Measurements from ENCODE around the gene HDAC7.
A peak's percentile ranks its signal among the peaks of the same experiment; 100 is the strongest.

The HDAC7 gene

DNA sequence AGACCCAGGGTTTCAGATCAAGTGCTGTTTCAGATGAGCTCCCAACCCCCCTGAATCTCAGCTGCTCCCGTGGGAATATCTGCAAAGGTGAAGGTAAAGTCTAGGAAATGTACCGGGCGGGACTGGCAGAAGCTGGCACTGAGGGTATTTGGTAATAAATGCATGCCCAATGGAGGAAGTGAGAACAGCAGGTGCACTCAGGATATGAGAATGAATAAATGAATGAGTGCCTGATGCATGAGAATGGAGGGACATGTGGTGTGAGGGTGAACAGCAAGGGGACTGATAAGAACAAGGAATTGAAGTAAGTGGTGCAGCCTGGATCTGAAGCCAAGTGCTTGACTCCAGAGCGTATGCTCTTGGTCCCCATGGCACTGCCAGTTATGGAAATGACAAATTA lies 72.6 kb downstream of the HDAC7 start:
- DNase-seq (ENCODE audit: insufficient read length, low spot score), result no peak
- TF ChIP-seq SPI1 (IDR thresholded peaks at IDR 0.05; ENCODE audit: low read depth, low read length) (peak; percentile 77), POU2F2 (IDR thresholded peaks at IDR 0.05; ENCODE audit: low read depth, low read length) (no peak)
- FAIRE-seq, result peak; percentile 81

DNA sequence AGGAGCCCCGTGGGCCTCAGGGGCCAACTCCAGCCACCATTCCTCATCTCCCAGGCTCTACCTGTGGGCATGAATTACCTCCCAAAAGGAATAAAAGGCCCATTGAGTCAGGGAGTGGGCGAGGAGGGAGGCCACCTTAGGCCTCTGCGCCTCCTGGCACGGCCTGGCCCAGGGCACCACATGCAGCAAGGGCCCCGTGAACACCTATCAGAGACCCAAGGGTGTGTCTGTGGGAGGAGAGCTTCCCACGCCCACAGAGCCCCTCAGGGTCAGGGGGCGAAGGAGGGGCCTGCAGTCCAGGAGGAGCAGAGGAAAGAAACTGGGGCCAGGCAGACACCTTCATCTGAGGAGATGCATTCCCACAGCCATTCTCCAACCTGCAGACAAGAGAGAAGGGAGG lies 73.2 kb downstream of the HDAC7 start:
- no peak for FAIRE-seq
- TF ChIP-seq PAX5 (IDR thresholded peaks at IDR 0.05; ENCODE audit: insufficient read depth, low read length, severe bottlenecking) (no peak), POU2F2 (IDR thresholded peaks at IDR 0.05; ENCODE audit: low read depth, low read length) (no peak), POLR2AphosphoS5 (IDR thresholded peaks at IDR 0.05; ENCODE audit: low read depth, low read length) (no peak), TAF1 (IDR thresholded peaks at IDR 0.05; ENCODE audit: low read depth, low read length) (no peak), POLR2A (IDR thresholded peaks at IDR 0.05; ENCODE audit: low read depth, low read length) (no peak), SPI1 (IDR thresholded peaks at IDR 0.05; ENCODE audit: low read depth, low read length) (no peak)
- DNase-seq (ENCODE audit: insufficient read length, low spot score), result no peak

DNA sequence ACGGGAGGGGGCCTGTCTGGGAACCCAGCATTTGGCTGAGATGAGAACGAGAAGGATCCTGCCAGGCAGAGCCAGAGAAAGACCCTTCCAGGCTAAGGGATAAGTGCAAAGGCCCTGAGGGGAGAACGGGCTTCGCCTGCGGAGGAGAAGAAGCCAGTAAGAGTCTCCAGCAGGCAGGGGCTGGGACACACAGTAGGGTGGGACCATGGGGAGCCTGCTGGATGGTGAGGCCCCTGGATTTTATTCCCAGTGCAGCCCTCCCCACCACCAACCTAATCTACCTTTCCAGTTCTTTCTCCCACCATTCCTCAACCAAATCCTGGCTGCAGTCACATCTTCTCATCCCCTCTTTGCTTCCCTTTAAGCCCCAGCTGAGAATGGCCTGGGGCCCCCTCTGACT lies 73.6 kb downstream of the HDAC7 start:
- no peak for DNase-seq (ENCODE audit: insufficient read length, low spot score)
- FAIRE-seq, result no peak
- TF ChIP-seq POU2F2 (IDR thresholded peaks at IDR 0.05; ENCODE audit: low read depth, low read length), result no peak
- no peak for TF ChIP-seq TAF1 (IDR thresholded peaks at IDR 0.05; ENCODE audit: low read depth, low read length)

DNA sequence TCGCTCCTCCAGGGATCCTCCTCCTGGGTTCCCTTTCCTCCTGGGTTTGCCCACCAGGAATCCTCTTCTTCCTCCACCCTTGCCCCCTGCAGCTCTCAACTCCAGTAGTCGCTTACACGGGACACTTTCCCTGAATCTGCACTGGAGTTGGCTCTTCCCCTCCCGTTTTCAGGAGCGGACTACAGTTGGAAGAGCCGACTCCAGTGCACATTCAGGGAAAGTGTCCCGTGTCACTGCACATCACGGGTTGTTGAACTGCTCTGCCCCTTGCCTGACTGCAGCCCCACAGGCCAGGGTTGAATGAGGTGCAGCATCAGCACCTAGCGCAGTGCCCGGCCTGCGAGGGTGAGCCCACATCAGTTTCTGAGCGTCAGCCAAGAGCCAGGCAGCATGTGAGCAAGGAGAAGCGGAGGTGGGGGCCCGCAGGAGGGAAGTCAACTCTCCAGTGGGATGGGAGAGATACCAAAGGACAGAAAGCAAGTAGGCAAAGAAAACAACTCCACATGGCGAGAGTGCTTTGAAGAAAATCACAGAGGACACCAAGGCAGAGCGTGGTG lies 74.1 kb downstream of the HDAC7 start:
- no peak for FAIRE-seq
- no peak for DNase-seq (ENCODE audit: insufficient read length, low spot score)
- TF ChIP-seq POU2F2 (IDR thresholded peaks at IDR 0.05; ENCODE audit: low read depth, low read length), result no peak
- no peak for TF ChIP-seq POLR2A (IDR thresholded peaks at IDR 0.05; ENCODE audit: low read depth, low read length)
- TF ChIP-seq POLR2AphosphoS5 (IDR thresholded peaks at IDR 0.05; ENCODE audit: low read depth, low read length), result no peak

DNA sequence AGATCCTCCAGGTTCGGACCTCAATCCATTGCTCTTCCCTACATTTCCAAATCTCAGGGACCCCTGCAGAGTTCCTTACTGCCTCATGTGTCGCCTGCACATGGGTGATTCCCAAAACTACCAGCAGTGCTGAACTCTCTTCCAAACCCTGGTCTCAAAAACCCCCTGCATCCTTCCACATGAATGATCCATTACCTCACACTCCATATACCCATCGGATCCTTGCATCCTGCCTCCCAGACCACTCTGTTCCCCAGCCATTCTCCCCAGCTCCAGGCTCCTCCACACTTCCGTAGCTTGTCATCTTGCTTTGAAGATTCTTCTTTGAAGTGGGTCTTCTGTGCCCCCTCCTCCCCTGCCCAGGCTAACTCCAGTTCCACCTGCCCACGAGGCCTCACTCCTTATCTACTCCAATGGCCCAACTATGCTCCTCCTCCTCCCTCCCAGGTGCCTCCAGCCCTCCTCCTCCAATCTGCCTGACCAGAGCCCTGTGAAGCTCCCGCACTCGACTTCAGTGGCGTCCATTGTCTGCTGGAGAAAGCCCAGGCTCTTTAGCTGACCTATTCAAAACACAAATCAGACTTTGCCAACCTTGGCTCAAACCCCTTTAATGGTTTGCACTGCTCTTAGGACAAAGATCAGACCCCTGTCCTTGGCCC lies 74.8 kb downstream of the HDAC7 start:
- DNase-seq (ENCODE audit: insufficient read length, low spot score) (no peak), FAIRE-seq (no peak)
- TF ChIP-seq PAX5 (IDR thresholded peaks at IDR 0.05; ENCODE audit: insufficient read depth, low read length, severe bottlenecking), result no peak
- no peak for TF ChIP-seq POLR2AphosphoS5 (IDR thresholded peaks at IDR 0.05; ENCODE audit: low read depth, low read length)
- no peak for TF ChIP-seq SPI1 (IDR thresholded peaks at IDR 0.05; ENCODE audit: low read depth, low read length)
- TF ChIP-seq POLR2A (IDR thresholded peaks at IDR 0.05; ENCODE audit: low read depth, low read length), result no peak
- no peak for TF ChIP-seq POU2F2 (IDR thresholded peaks at IDR 0.05; ENCODE audit: low read depth, low read length)
- TF ChIP-seq TAF1 (IDR thresholded peaks at IDR 0.05; ENCODE audit: low read depth, low read length), result no peak

DNA sequence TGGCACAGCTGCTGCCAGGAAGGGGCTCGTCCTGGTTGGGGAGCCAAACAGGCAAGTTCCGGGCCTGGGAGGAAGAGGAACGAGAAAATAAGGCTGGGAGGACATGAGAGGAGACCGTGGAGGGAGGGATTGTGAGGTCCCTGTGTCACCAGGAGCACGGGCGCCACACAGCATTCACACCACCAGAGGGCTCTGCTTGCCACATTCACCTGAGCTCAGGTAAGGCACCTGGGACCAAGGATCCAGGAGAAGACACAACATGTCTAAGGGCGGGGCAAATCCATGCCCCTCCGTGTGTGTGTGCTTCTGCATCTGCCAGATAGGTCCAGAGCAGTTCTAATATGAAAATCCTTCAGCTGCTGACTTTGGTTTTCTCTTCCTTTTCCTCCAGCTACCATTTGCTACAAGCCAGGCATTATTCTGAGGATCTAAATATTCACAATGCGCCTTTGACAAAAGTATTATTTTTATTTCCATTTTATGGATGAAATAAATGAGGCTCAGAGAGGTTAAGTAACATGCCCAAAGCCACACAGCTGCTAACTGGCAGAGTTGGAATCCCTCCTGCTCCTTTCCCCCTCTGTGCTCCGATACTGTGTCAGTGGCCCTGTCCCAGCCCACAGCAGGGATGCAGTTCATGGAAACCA lies 75.6 kb downstream of the HDAC7 start:
- FAIRE-seq, result peak; percentile 13
- TF ChIP-seq SPI1 (IDR thresholded peaks at IDR 0.05; ENCODE audit: low read depth, low read length) (no peak), POLR2AphosphoS5 (IDR thresholded peaks at IDR 0.05; ENCODE audit: low read depth, low read length) (no peak), TAF1 (IDR thresholded peaks at IDR 0.05; ENCODE audit: low read depth, low read length) (no peak), PAX5 (IDR thresholded peaks at IDR 0.05; ENCODE audit: insufficient read depth, low read length, severe bottlenecking) (no peak)
- no peak for DNase-seq (ENCODE audit: insufficient read length, low spot score)

DNA sequence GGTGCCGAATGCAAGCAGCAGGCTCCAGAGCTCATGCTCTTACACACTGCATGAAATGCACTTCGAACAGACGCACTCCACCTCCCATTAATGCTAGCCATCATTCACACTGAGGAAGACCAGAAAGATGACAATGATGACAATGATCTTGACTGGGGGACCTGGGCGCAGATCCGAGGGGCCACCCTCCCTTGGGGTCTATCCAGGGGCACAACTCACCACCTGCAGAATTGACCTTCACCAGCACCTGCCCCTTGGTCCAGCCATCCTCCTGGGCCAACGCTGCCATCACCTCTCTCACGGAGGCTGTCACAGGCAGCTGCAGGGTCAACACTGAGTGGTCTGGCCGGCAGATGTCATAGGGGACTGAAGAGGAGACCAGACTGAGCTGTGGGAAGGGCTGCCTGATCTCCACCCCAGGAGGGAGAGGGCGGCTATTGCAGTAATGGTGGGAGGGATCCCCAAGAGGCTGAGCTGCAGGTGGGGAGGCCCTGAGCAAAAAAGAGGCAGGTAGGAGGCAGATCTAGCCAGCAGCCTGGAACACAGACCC lies 76.3 kb downstream of the HDAC7 start:
- FAIRE-seq (no peak), DNase-seq (ENCODE audit: insufficient read length, low spot score) (no peak)
- no peak for TF ChIP-seq SPI1 (IDR thresholded peaks at IDR 0.05; ENCODE audit: low read depth, low read length)

DNA sequence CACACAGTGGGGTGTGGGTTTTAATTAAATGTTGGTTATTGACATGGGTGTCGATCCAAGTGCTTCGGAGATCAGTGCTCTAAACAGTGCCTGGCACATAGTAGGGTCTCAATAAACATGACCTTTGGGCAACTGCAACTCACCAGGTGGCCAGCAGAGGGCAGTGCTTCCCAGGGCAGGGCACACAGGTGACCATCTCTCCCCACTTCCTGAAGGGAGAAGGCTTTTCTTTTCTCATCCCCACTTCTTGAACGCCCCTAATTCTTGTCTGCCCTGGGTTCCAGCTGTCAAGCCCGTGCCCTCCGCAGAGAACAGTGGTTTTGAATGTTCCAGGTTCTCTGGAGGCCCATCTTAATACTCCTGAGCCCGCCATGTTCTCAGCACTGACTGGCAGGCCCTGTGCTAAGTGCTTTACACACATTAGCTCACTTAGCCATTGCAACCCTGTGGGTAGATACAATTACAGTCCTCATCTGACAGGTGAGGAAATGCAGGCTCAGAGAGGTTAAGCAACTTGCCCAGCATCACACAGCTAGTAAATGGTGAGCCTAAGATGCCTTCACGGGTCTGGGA lies 77.4 kb downstream of the HDAC7 start:
- TF ChIP-seq SPI1 (IDR thresholded peaks at IDR 0.05; ENCODE audit: low read depth, low read length) (no peak), POLR2A (IDR thresholded peaks at IDR 0.05; ENCODE audit: low read depth, low read length) (no peak), TAF1 (IDR thresholded peaks at IDR 0.05; ENCODE audit: low read depth, low read length) (no peak), POLR2AphosphoS5 (IDR thresholded peaks at IDR 0.05; ENCODE audit: low read depth, low read length) (no peak)
- peak; percentile 92 for FAIRE-seq

DNA sequence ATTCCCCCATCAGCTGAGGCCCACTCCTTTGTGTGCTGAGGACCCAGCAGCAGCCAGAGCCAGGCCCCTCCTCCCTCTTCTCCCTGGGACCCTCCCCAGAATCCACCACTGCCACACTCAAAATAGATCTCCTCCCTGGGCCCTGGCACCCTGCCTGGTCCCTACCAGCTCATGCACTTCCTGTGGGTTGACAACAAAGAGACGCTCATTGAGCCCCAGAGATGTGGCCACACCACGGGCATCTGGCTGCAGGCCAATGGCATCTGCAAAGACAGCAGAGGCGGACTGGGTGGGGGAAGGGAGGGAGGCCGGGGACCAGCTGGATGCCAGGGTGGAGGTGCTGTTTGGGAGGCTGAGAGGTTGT lies 78.4 kb downstream of the HDAC7 start:
- DNase-seq (ENCODE audit: insufficient read length, low spot score), result no peak
- no peak for TF ChIP-seq PAX5 (IDR thresholded peaks at IDR 0.05; ENCODE audit: insufficient read depth, low read length, severe bottlenecking)
- TF ChIP-seq POLR2AphosphoS5 (IDR thresholded peaks at IDR 0.05; ENCODE audit: low read depth, low read length), result no peak
- no peak for TF ChIP-seq SPI1 (IDR thresholded peaks at IDR 0.05; ENCODE audit: low read depth, low read length)
- no peak for TF ChIP-seq TAF1 (IDR thresholded peaks at IDR 0.05; ENCODE audit: low read depth, low read length)
- TF ChIP-seq POU2F2 (IDR thresholded peaks at IDR 0.05; ENCODE audit: low read depth, low read length), result no peak
- peak; percentile 66 for FAIRE-seq

More for the DNA sequence above, 77.4 kb downstream of the HDAC7 start:
- no peak for DNase-seq (ENCODE audit: insufficient read length, low spot score)

DNA sequence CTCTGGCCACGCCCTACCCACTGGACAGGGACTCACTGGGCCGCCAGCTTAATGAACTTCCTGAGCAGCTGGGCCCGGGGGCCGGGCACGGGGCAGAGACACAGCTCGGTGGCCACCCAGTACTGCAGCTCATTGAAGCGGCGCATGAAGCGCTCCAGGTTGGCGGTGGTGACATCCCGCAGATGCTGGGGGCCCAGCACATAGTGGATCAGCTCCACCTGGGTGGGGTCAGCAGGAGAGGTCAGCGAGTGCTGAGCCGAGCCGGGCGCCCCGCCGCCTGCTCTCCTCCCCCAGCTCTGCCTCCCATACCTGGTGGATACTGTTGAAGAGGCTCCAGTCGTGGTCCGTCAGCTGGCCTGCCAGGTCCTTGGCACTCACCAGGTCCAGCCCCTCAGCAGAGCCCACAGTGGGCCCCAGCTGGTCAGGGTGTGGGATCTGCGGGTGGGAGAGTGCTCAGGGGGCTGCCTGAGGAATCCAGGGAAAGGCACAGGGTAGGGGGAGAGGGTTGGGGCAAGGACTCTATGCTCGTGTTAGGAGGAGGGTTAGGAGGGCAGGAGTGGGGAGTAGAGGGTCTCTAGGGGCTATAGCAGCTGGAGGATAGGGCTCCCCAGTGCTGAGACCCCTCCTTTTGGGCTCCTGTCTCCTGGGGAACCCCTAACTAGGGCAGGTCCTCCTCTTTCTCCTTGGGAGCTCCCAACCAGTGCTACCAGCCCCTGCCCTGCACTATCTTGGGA lies 78.9 kb downstream of the HDAC7 start:
- FAIRE-seq (peak; percentile 84), DNase-seq (ENCODE audit: insufficient read length, low spot score) (no peak)
- no peak for TF ChIP-seq PAX5 (IDR thresholded peaks at IDR 0.05; ENCODE audit: insufficient read depth, low read length, severe bottlenecking)
- no peak for TF ChIP-seq TAF1 (IDR thresholded peaks at IDR 0.05; ENCODE audit: low read depth, low read length)
- no peak for TF ChIP-seq POLR2AphosphoS5 (IDR thresholded peaks at IDR 0.05; ENCODE audit: low read depth, low read length)
- TF ChIP-seq POLR2A (IDR thresholded peaks at IDR 0.05; ENCODE audit: low read depth, low read length), result no peak
- no peak for TF ChIP-seq SPI1 (IDR thresholded peaks at IDR 0.05; ENCODE audit: low read depth, low read length)
- no peak for TF ChIP-seq POU2F2 (IDR thresholded peaks at IDR 0.05; ENCODE audit: low read depth, low read length)
